CD4-positive, alpha-beta T cell (primary cell): Measurements from ENCODE around the gene RLN3. TPM values are rescaled to one million over a fixed set of nuclear protein-coding genes. Genes with fewer than 3 reads are reported as not detected.
"Not testable (repeated sequence)": the region's sequence is repeated elsewhere in the genome, so short reads cannot be mapped to it uniquely, and the experiment has no call there.

Source experiments
- ATAC-seq: fragments of 200-7000 bp; cut with Tn5 transposase; one replicate; pipeline ENCODE4 v1.10.0; 2022; ENCODE audit warnings: mild to moderate bottlenecking; ENCODE audit not compliant: poor library complexity
- CTCF ChIA-PET: fragments of 350-600 bp; sonication (Branson Sonifier 250); formaldehyde crosslinking; loops from one replicate; lab custom pipeline; 2021; ENCODE audit warnings: antibody characterized with exemption, inconsistent platforms; lab: Charles Lee
- POLR2A ChIA-PET: fragments of 350-600 bp; sonication (Branson Sonifier 250); formaldehyde crosslinking; loops from one replicate; lab custom pipeline; 2021; ENCODE audit warnings: antibody characterized with exemption, inconsistent platforms; lab: Charles Lee
- DNase-seq, 14 experiments: peaks; one replicate each; pipeline ENCODE4 v3.0.0-alpha.2; 2013 to 2020; ENCODE audit warnings: mixed read lengths in 2 of 14
- H3K27ac ChIP-seq, 2 donors: one replicate each; pipeline versions ENCODE4 v1.5.1 to v1.7.0; 2013; ENCODE audit warnings: low read length in 2 of 2, low read depth in 1 of 2, mild to moderate bottlenecking in 1 of 2
- H3K27me3 ChIP-seq, 2 experiments: 1 replicate in 1 of 2; 2 replicates in 1 of 2; pipeline versions ENCODE4 v1.6.1 to v1.7.0; 2013; ENCODE audit warnings: low read length in 2 of 2, control low read depth in 1 of 2, mild to moderate bottlenecking in 1 of 2, moderate library complexity in 1 of 2; ENCODE audit not compliant: insufficient read depth in 2 of 2, control insufficient read depth in 1 of 2
- H3K36me3 ChIP-seq: one replicate; pipeline ENCODE4 v1.6.1; 2013; ENCODE audit warnings: low read length, control low read depth; ENCODE audit not compliant: insufficient read depth
- H3K4me1 ChIP-seq: one replicate; pipeline ENCODE4 v1.6.1; 2013; ENCODE audit warnings: low read length, control low read depth; ENCODE audit not compliant: insufficient read depth
- H3K4me3 ChIP-seq: one replicate; pipeline ENCODE4 v1.5.1; 2013; ENCODE audit warnings: mild to moderate bottlenecking, low read length, moderate library complexity
- H3K9me3 ChIP-seq, 2 experiments: 1 replicate in 1 of 2; 2 replicates in 1 of 2; pipeline versions ENCODE4 v1.6.1 to v1.7.0; 2013; ENCODE audit warnings: low read length in 2 of 2, mild to moderate bottlenecking in 2 of 2, control low read depth in 1 of 2, moderate library complexity in 1 of 2; ENCODE audit not compliant: control insufficient read depth in 1 of 2, insufficient read depth in 1 of 2
- H3K27ac Mint-ChIP-seq: one replicate; pipeline ENCODE4 v1.8.0; 2020; ENCODE audit warnings: mixed read lengths
- H3K27me3 Mint-ChIP-seq: one replicate; pipeline ENCODE4 v1.8.0; 2021; ENCODE audit warnings: mixed read lengths
- H3K36me3 Mint-ChIP-seq: one replicate; pipeline ENCODE4 v1.8.0; 2021; ENCODE audit warnings: low read depth, mixed read lengths
- H3K4me1 Mint-ChIP-seq: one replicate; pipeline ENCODE4 v1.8.0; 2021; ENCODE audit warnings: low read depth, mixed read lengths
- H3K4me3 Mint-ChIP-seq: one replicate; pipeline ENCODE4 v1.8.0; 2020; ENCODE audit warnings: mild to moderate bottlenecking, mixed read lengths
- H3K9me3 Mint-ChIP-seq: one replicate; pipeline ENCODE4 v1.8.0; 2020; ENCODE audit warnings: mixed read lengths
- intact Hi-C, 2 experiments: fragments of 100-400 bp; cut with DNase I in 1 of 2; cut with micrococcal nuclease in 1 of 2; formaldehyde crosslinking; loops; one replicate each; pipeline versions ENCODE4 v1.15.1 to v1.9.0; 2023 to 2025; cut with DNase I, micrococcal nuclease
- total RNA-seq, 174 experiments: library from RNA in 2 of 174; stranded (reverse) in 2 of 174; gene quantifications; one replicate each; pipeline ENCODE4 v1.2.3 and lab custom pipeline; 2021 to 2026
- TF ChIP-seq, protein P1 (sequence below): fragments of 200-600 bp; IDR thresholded peaks from one replicate; pipeline ENCODE4 v1.8.0; 2022; ENCODE audit warnings: antibody characterized with exemption, mild to moderate bottlenecking

The RLN3 gene
- total RNA-seq, 2 experiments from 2014 or later, result not detected

DNA sequence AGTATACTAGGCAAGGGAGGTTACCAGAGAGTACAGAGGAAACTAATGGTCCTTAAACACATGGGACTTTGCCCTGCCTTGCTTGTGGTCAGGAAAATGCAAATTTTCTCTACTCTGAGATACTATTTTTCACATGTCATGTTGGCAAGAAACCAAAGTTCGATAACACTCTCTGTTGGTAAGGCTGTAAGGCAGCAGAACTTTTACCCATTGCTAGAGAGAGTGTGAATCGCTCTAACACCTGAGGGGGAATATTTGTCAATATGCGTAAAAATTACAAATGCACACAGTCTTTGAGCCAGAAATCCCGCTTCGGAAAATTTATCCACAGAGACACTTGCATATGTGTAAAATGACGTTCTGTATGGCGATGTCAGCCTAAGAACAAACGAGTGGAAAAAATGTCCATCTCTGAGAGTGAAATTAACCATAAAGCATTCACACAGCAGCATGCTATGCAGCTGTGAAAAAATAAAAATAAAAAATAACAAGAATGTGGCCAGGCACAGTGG, 12.4 kb upstream of the RLN3 start:
- no peaks in the 10 kb centered on the region for H3K4me1 Mint-ChIP-seq
- no peaks in the 10 kb centered on the region for H3K36me3 Mint-ChIP-seq
- CTCF ChIA-PET, result no interaction called here
- H3K27me3 Mint-ChIP-seq, result no peaks in the 10 kb centered on the region
- POLR2A ChIA-PET, result interaction anchor here (0.7 kb wide), 1 partner anchor 9 kb away, joined by 3 read pairs; the partner anchor contains the start of gene RFX1
- no peak overlapping the region for H3K4me3 Mint-ChIP-seq
- intact Hi-C loops, result no loop called here
- Histone ChIP-seq H3K4me1 (peaks cover 3% of the 10 kb centered on the region), H3K9me3 (no peaks in the 10 kb centered on the region), H3K36me3 (no peaks in the 10 kb centered on the region), H3K27me3 (no peaks in the 10 kb centered on the region), H3K27ac (no peak overlapping the region), H3K4me3 (no peak overlapping the region)
- no peak overlapping the region for H3K27ac Mint-ChIP-seq
- TF ChIP-seq, protein P1, sequence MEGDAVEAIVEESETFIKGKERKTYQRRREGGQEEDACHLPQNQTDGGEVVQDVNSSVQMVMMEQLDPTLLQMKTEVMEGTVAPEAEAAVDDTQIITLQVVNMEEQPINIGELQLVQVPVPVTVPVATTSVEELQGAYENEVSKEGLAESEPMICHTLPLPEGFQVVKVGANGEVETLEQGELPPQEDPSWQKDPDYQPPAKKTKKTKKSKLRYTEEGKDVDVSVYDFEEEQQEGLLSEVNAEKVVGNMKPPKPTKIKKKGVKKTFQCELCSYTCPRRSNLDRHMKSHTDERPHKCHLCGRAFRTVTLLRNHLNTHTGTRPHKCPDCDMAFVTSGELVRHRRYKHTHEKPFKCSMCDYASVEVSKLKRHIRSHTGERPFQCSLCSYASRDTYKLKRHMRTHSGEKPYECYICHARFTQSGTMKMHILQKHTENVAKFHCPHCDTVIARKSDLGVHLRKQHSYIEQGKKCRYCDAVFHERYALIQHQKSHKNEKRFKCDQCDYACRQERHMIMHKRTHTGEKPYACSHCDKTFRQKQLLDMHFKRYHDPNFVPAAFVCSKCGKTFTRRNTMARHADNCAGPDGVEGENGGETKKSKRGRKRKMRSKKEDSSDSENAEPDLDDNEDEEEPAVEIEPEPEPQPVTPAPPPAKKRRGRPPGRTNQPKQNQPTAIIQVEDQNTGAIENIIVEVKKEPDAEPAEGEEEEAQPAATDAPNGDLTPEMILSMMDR, result no peak
- ATAC-seq (no peak), DNase-seq (peak in 1 of 14 experiments; percentile 12)
- no peaks in the 10 kb centered on the region for H3K9me3 Mint-ChIP-seq

DNA sequence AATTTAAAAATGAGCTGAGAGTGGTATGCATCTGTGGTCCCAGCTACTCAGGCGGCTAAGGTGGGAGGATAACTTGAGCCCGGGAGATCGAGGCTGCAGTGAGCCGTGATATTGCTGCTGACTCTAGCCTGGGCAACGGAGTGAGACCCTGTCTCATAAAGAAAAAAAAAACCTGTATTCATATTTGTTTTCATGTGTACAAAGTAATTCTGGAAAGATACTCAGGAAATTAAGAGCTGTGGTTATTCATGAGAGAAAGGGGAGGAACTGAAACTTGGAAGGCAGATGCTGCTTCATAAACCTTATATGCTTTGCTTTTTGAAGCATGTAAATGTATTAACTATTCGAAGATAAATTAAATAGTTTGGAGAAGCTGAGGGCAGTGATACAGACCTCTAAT, 8.8 kb upstream of the RLN3 start:
- peaks cover 8% of the 10 kb centered on the region for H3K4me1 Mint-ChIP-seq
- H3K4me3 Mint-ChIP-seq, result no peak overlapping the region
- no peaks in the 10 kb centered on the region for H3K27me3 ChIP-seq
- POLR2A ChIA-PET, result interaction anchor here (0.6 to 2.8 kb wide), 3 partner anchors 12 to 874 kb away, joined by 3 to 11 read pairs (median 3); partner anchors contain the start of genes IL27RA and RFX1
- H3K4me1 ChIP-seq, result peaks cover 13% of the 10 kb centered on the region
- H3K36me3 Mint-ChIP-seq, result no peaks in the 10 kb centered on the region
- no peak overlapping the region for H3K27ac Mint-ChIP-seq
- TF ChIP-seq, protein P1, result no peak
- DNase-seq (no peak), ATAC-seq (no peak)
- CTCF ChIA-PET, result interaction anchor here (1.5 kb wide), 1 partner anchor 30 kb away, joined by 4 read pairs; no protein-coding TSS in a partner anchor
- intact Hi-C loops, result no loop called here
- no peaks in the 10 kb centered on the region for H3K27me3 Mint-ChIP-seq
- H3K36me3 ChIP-seq, result no peaks in the 10 kb centered on the region
- no peak overlapping the region for H3K4me3 ChIP-seq
- H3K9me3 Mint-ChIP-seq, result no peaks in the 10 kb centered on the region
- H3K27ac ChIP-seq, result no peak overlapping the region
- no peaks in the 10 kb centered on the region for H3K9me3 ChIP-seq

DNA sequence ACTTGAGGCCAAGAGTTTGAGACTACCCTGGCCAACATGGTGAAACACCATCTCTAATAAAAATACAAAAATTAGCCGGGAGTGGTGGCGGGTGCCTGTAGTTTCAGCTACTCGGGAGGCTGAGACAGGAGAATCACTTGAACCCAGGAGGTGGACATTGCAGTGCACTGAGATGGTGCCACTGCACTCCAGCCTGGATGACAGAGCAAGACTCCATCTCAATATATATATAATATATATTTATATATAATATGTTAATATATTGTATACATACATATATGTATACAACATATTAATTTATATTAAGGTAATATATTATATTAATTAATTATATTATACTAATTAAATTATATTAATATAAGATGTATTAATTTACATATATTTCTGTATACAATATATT, 8.2 kb upstream of the RLN3 start:
- POLR2A ChIA-PET, result interaction anchor here (2.8 kb wide), 1 partner anchor 12 kb away, joined by 11 read pairs; the partner anchor contains the start of gene IL27RA
- intact Hi-C loops, H3K4me3 Mint-ChIP-seq, H3K27ac ChIP-seq, DNase-seq, ATAC-seq, H3K27me3 ChIP-seq, H3K9me3 Mint-ChIP-seq, H3K4me1 Mint-ChIP-seq, H3K4me3 ChIP-seq, H3K27ac Mint-ChIP-seq, H3K9me3 ChIP-seq, H3K36me3 ChIP-seq, H3K27me3 Mint-ChIP-seq, H3K36me3 Mint-ChIP-seq: not testable (repeated sequence)
- H3K4me1 ChIP-seq, result peaks cover 13% of the 10 kb centered on the region
- CTCF ChIA-PET, result interaction anchor here (1.5 kb wide), 1 partner anchor 29 kb away, joined by 4 read pairs; no protein-coding TSS in a partner anchor
